NOMO-1 treated with dmso at 0.1 percent for 144 hours (cell line): Measurements from ENCODE around the gene C8A.
A peak's percentile ranks its signal among the peaks of the same experiment; 100 is the strongest.

Source experiments
- DNase-seq: peaks from one replicate; lab custom pipeline; 2025; ENCODE audit not compliant: unreplicated experiment; lab: John Stamatoyannopoulos, UW

The C8A gene

GRCh38 chr1:56854521-56855099 is at the start of gene C8A:
Gene C8A (plus strand): TSS chr1:56854797. CDS start chr1:56854902, 105 bp downstream.
- DNase-seq: no peak

GRCh38 chr1:56806804-56807203 is 47.8 kb upstream of the C8A start:
- DNase-seq: no peak

GRCh38 chr1:56808410-56808809 is 46.2 kb upstream of the C8A start:
- no peak for DNase-seq

GRCh38 chr1:56811331-56811730 is 43.3 kb upstream of the C8A start:
- DNase-seq: no peak

- no peak for DNase-seq
Measured at GRCh38 chr1:56814205-56814604, 40.4 kb upstream of the C8A start.

- no peak for DNase-seq
Measured at GRCh38 chr1:56816264-56816663, 38.3 kb upstream of the C8A start.

GRCh38 chr1:56816909-56817308 is 37.7 kb upstream of the C8A start:
- DNase-seq: no peak

GRCh38 chr1:56817716-56818463 is 36.7 kb upstream of the C8A start:
- DNase-seq: no peak

GRCh38 chr1:56819387-56819899 is 35.2 kb upstream of the C8A start, which contains the start of gene FYB2:
Gene FYB2 (minus strand): TSS chr1:56819404. CDS start chr1:56819290, 114 bp downstream.
- no peak for DNase-seq

GRCh38 chr1:56820755-56821461 is 33.7 kb upstream of the C8A start:
- DNase-seq: peak; percentile 36

GRCh38 chr1:56821462-56821797 is 33.2 kb upstream of the C8A start:
- no peak for DNase-seq

- DNase-seq: no peak
Measured at GRCh38 chr1:56824271-56824670, 30.3 kb upstream of the C8A start.

- DNase-seq: no peak
Measured at GRCh38 chr1:56824938-56825337, 29.7 kb upstream of the C8A start.

GRCh38 chr1:56825436-56825835 is 29.2 kb upstream of the C8A start:
- DNase-seq: no peak

GRCh38 chr1:56827711-56828110 is 26.9 kb upstream of the C8A start:
- DNase-seq: no peak

- DNase-seq: no peak
Measured at GRCh38 chr1:56830052-56830451, 24.5 kb upstream of the C8A start.

- DNase-seq: peak; percentile 27
Measured at GRCh38 chr1:56831871-56832693, 22.5 kb upstream of the C8A start.

GRCh38 chr1:56833088-56833487 is 21.5 kb upstream of the C8A start:
- DNase-seq: no peak

- DNase-seq: no peak
Measured at GRCh38 chr1:56834137-56834900, 20.3 kb upstream of the C8A start.

- no peak for DNase-seq
Measured at GRCh38 chr1:56835657-56836056, 18.9 kb upstream of the C8A start.
